ENCODE measurements around the gene PCSK1. TPM values are rescaled to one million over a fixed set of nuclear protein-coding genes. Genes with fewer than 3 reads are reported as not detected.
A peak's percentile ranks its signal among the peaks of the same experiment; 100 is the strongest.

Gene PCSK1
- total and polyA plus RNA-seq, 2 experiments from 2014 or later = 0.86 to 1.2 TPM

GRCh38 chr5:96387616-96388015 lies 45.4 kb downstream of the PCSK1 start:
- H3K79me2 ChIP-seq (ENCODE audit: insufficient read depth) = no peaks in the 10 kb centered on the region
- no peaks in the 10 kb centered on the region for H3K9me2 ChIP-seq (ENCODE audit: insufficient read depth)
- no peak overlapping the region for H3K4me2 ChIP-seq (ENCODE audit: unreplicated experiment)
- 0 out of 2 replicates have a peak, but pooled peaks cover 9% of the 10 kb centered on the region for H3F3A ChIP-seq (ENCODE audit: insufficient read depth)
- no peak overlapping the region for H2AFZ ChIP-seq
- no peaks in the 10 kb centered on the region for H3K27me3 ChIP-seq (replicated peaks; ENCODE audit: insufficient read depth)
- no peak overlapping the region for H3K9ac ChIP-seq
- H3K27ac ChIP-seq = no peak overlapping the region
- no peak for DNase-seq
- in situ Hi-C loops (cut with MboI) = no loop called here
- no peak overlapping the region for H3K4me3 ChIP-seq
- no peaks in the 10 kb centered on the region for H4K20me1 ChIP-seq (ENCODE audit: insufficient read depth)
- no peak for TF ChIP-seq EZH2 (IDR thresholded peaks at IDR 0.05; ENCODE audit: insufficient read depth, poor library complexity, severe bottlenecking)
- no peak for TF ChIP-seq EZH2phosphoT487 (IDR thresholded peaks at IDR 0.05; ENCODE audit: insufficient read depth, low read depth)
- H3K36me3 ChIP-seq (ENCODE audit: low read depth) = no peaks in the 10 kb centered on the region
- WGBS, 2 experiments (ENCODE audit: low coverage in 1 of 2, low lambda C conversion rate in 2 of 2, missing lambda C conversion rate in 2 of 2) = 11 to 14% methylated on average over 2 of the region's 2 CpGs
- H3K4me1 ChIP-seq (ENCODE audit: insufficient read depth) = peaks cover 11% of the 10 kb centered on the region
- no peaks in the 10 kb centered on the region for H3K9me3 ChIP-seq (ENCODE audit: low read depth)

DNA sequence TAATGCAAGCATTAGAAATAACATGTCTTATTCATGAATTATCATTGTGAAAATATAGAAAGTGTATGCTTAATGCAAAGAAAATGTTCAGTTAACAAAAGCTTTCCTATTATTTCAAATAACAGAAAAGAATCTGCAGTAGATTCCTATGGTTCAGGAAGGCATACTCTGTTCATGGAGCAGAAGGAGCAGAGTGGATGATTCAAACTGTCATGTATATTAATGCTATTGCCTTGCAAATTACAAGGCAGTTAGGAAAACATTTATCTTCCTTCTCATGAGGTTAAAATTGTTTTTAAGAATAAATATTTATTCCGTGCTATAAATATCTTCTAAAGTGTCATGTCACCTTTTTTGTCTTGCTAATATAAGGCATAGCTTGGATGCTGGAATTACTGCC lies 47.5 kb downstream of the PCSK1 start:
- Histone ChIP-seq H3K27me3 (replicated peaks; ENCODE audit: insufficient read depth) (no peaks in the 10 kb centered on the region), H3K9me2 (ENCODE audit: insufficient read depth) (no peaks in the 10 kb centered on the region), H3K36me3 (ENCODE audit: low read depth) (no peaks in the 10 kb centered on the region), H2AFZ (no peak overlapping the region), H3K9me3 (ENCODE audit: low read depth) (no peaks in the 10 kb centered on the region), H3K9ac (no peak overlapping the region), H3K79me2 (ENCODE audit: insufficient read depth) (no peaks in the 10 kb centered on the region), H3K4me2 (ENCODE audit: unreplicated experiment) (no peak overlapping the region), H3K4me1 (ENCODE audit: insufficient read depth) (peaks cover 11% of the 10 kb centered on the region), H3F3A (ENCODE audit: insufficient read depth) (0 out of 2 replicates have a peak, but pooled peaks cover 9% of the 10 kb centered on the region), H4K20me1 (ENCODE audit: insufficient read depth) (no peaks in the 10 kb centered on the region), H3K27ac (no peak overlapping the region), H3K4me3 (no peak overlapping the region)
- in situ Hi-C loops (cut with MboI) = no loop called here
- no peak for TF ChIP-seq EZH2 (IDR thresholded peaks at IDR 0.05; ENCODE audit: insufficient read depth, poor library complexity, severe bottlenecking)
- DNase-seq = no peak
- WGBS, 2 experiments (ENCODE audit: low coverage in 1 of 2, low lambda C conversion rate in 2 of 2, missing lambda C conversion rate in 2 of 2) = 100% methylated on average over 1 of the region's 1 CpG

DNA sequence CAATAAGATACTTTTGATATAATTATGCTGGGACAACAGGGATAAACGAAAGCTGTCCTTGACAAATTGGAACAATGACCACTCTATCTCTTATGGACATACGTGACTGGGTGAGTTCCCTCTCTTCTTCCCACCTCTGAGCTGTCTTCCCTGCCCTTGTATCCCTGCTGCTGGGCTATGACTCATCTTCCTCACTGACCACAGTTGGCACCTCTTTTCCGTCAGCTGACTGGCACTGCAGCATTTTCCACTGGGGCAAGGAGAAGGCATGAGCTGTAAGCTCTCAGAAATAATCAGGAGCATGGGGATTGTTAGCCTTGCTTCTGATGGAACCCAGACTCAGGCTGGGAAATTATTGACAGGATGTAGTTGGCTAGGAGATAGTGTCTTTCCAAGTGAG lies 48.7 kb downstream of the PCSK1 start:
- no peaks in the 10 kb centered on the region for H3K27me3 ChIP-seq (replicated peaks; ENCODE audit: insufficient read depth)
- H3K4me2 ChIP-seq (ENCODE audit: unreplicated experiment) = peak overlapping the region; percentile 8
- H3F3A ChIP-seq (ENCODE audit: insufficient read depth) = 0 out of 2 replicates have a peak, but pooled peaks cover 9% of the 10 kb centered on the region
- H3K9me3 ChIP-seq (ENCODE audit: low read depth) = no peaks in the 10 kb centered on the region
- H4K20me1 ChIP-seq (ENCODE audit: insufficient read depth) = no peaks in the 10 kb centered on the region
- H3K79me2 ChIP-seq (ENCODE audit: insufficient read depth) = no peaks in the 10 kb centered on the region
- peak; percentile 97 for DNase-seq
- no peak overlapping the region for H2AFZ ChIP-seq
- H3K36me3 ChIP-seq (ENCODE audit: low read depth) = no peaks in the 10 kb centered on the region
- H3K27ac ChIP-seq = 0 out of 2 replicates have a peak overlapping the region, but pooled peaks have one; percentile 9
- WGBS, 2 experiments (ENCODE audit: low coverage in 1 of 2, low lambda C conversion rate in 2 of 2, missing lambda C conversion rate in 2 of 2) = 8 to 17% methylated on average over 3 of the region's 3 CpGs
- H3K4me3 ChIP-seq = no peak overlapping the region
- TF ChIP-seq EZH2phosphoT487 (IDR thresholded peaks at IDR 0.05; ENCODE audit: insufficient read depth, low read depth) (no peak), EZH2 (IDR thresholded peaks at IDR 0.05; ENCODE audit: insufficient read depth, poor library complexity, severe bottlenecking) (no peak)
- peaks cover 11% of the 10 kb centered on the region for H3K4me1 ChIP-seq (ENCODE audit: insufficient read depth)
- in situ Hi-C loops (cut with MboI) = no loop called here
- H3K9me2 ChIP-seq (ENCODE audit: insufficient read depth) = no peaks in the 10 kb centered on the region
- no peak overlapping the region for H3K9ac ChIP-seq

DNA sequence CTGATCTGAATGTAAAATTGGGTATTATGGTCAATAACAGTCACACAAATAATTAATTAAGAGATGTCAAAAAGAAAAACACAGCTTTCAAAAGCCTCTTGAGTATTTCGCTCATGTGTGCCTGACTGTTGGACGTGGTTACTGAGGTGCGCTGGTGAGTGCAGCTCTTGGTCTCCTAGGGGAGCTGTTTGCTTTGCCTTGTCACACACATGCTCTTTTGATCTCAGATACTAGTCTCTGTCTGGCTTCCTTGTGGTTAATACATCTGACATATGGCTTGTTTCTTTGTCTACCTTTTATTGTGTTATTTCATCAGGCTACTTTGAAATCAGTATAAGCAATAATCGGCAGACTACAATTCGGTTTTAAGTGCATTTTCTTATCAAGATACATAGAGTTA lies 51.5 kb downstream of the PCSK1 start:
- TF ChIP-seq EZH2phosphoT487 (IDR thresholded peaks at IDR 0.05; ENCODE audit: insufficient read depth, low read depth) (no peak), EZH2 (IDR thresholded peaks at IDR 0.05; ENCODE audit: insufficient read depth, poor library complexity, severe bottlenecking) (no peak)
- Histone ChIP-seq H3K4me2 (ENCODE audit: unreplicated experiment) (no peak overlapping the region), H3K9me2 (ENCODE audit: insufficient read depth) (no peaks in the 10 kb centered on the region), H3K36me3 (ENCODE audit: low read depth) (no peaks in the 10 kb centered on the region), H3K79me2 (ENCODE audit: insufficient read depth) (no peaks in the 10 kb centered on the region), H3F3A (ENCODE audit: insufficient read depth) (0 out of 2 replicates have a peak, but pooled peaks cover 9% of the 10 kb centered on the region), H2AFZ (no peak overlapping the region), H3K4me3 (no peak overlapping the region), H3K4me1 (ENCODE audit: insufficient read depth) (peaks cover 15% of the 10 kb centered on the region), H3K27me3 (replicated peaks; ENCODE audit: insufficient read depth) (no peaks in the 10 kb centered on the region), H4K20me1 (ENCODE audit: insufficient read depth) (no peaks in the 10 kb centered on the region), H3K27ac (no peak overlapping the region), H3K9ac (no peak overlapping the region), H3K9me3 (ENCODE audit: low read depth) (no peaks in the 10 kb centered on the region)
- 61 to 65% methylated on average over 5 of the region's 5 CpGs for WGBS, 2 experiments (ENCODE audit: low coverage in 1 of 2, low lambda C conversion rate in 2 of 2, missing lambda C conversion rate in 2 of 2)
- in situ Hi-C loops (cut with MboI) = no loop called here
- DNase-seq = no peak

DNA sequence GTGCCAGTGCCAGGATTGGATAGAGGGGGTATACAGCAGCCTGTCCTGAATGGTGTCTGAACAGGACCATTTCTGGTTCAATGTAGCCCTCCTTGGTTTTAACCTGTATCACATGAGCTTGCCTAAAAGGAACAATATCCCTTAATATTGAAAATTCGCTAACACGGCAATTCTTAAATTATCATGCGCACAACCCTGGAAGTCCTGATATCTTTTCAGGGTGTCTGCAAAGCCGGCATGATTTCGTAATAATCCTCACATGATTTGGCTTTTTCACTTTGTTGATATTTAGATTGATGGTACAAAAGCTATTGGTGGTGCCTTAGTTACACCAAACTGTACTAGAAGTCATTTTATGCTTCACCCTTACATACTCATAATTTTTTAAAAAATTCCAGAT lies 53.2 kb downstream of the PCSK1 start:
- H3K9me2 ChIP-seq (ENCODE audit: insufficient read depth) = no peaks in the 10 kb centered on the region
- no peak for TF ChIP-seq EZH2 (IDR thresholded peaks at IDR 0.05; ENCODE audit: insufficient read depth, poor library complexity, severe bottlenecking)
- no peak for TF ChIP-seq EZH2phosphoT487 (IDR thresholded peaks at IDR 0.05; ENCODE audit: insufficient read depth, low read depth)
- 83 to 86% methylated on average over 5 of the region's 5 CpGs for WGBS, 2 experiments (ENCODE audit: low coverage in 1 of 2, low lambda C conversion rate in 2 of 2, missing lambda C conversion rate in 2 of 2)
- in situ Hi-C loops (cut with MboI) = no loop called here
- H2AFZ ChIP-seq = no peak overlapping the region
- H3K9me3 ChIP-seq (ENCODE audit: low read depth) = no peaks in the 10 kb centered on the region
- H3K4me3 ChIP-seq = no peak overlapping the region
- no peak overlapping the region for H3K9ac ChIP-seq
- peaks cover 15% of the 10 kb centered on the region for H3K4me1 ChIP-seq (ENCODE audit: insufficient read depth)
- H3K36me3 ChIP-seq (ENCODE audit: low read depth) = no peaks in the 10 kb centered on the region
- H3K27ac ChIP-seq = no peak overlapping the region
- DNase-seq = no peak
- H3K27me3 ChIP-seq (replicated peaks; ENCODE audit: insufficient read depth) = no peaks in the 10 kb centered on the region
- H3K79me2 ChIP-seq (ENCODE audit: insufficient read depth) = no peaks in the 10 kb centered on the region
- H3K4me2 ChIP-seq (ENCODE audit: unreplicated experiment) = no peak overlapping the region
- H3F3A ChIP-seq (ENCODE audit: insufficient read depth) = 0 out of 2 replicates have a peak, but pooled peaks cover 8% of the 10 kb centered on the region
- no peaks in the 10 kb centered on the region for H4K20me1 ChIP-seq (ENCODE audit: insufficient read depth)

All from GM23248 (cell line).